HEK293 (cell line): ENCODE measurements around the gene BEST1.

Experiments used
- ATF2 ChIP-seq: fragments of 450-650 bp; formaldehyde crosslinking; IDR thresholded peaks from 2 replicates; pipeline ENCODE4 v1.5.1; 2016; ENCODE audit warnings: missing biosample characterization, missing genetic modification characterization, low read depth
- BCL6B ChIP-seq: fragments of 450-650 bp; formaldehyde crosslinking; IDR thresholded peaks from 2 replicates; pipeline ENCODE4 v1.5.1; 2017; ENCODE audit warnings: missing biosample characterization, missing genetic modification characterization
- CTCF ChIP-seq: fragments of 450-650 bp; formaldehyde crosslinking; IDR thresholded peaks from 2 replicates; pipeline ENCODE4 v1.5.1; 2016; ENCODE audit warnings: missing biosample characterization, missing genetic modification characterization
- ELK4 ChIP-seq: IDR thresholded peaks from 2 replicates; pipeline ENCODE4 v1.6.1; 2011; ENCODE audit warnings: mild to moderate bottlenecking, low read depth, low read length, borderline replicate concordance
- HOXA7 ChIP-seq: sonication (generic); formaldehyde crosslinking; IDR thresholded peaks from 2 replicates; pipeline ENCODE4 v1.8.1; 2022; ENCODE audit warnings: missing genetic modification reagents, borderline replicate concordance
- PRDM6 ChIP-seq: fragments of 450-650 bp; formaldehyde crosslinking; IDR thresholded peaks from 2 replicates; pipeline ENCODE4 v1.5.1; 2017; ENCODE audit warnings: missing biosample characterization, missing genetic modification characterization
- REST ChIP-seq: fragments of 450-650 bp; formaldehyde crosslinking; IDR thresholded peaks from 2 replicates; pipeline ENCODE4 v1.5.1; 2016; ENCODE audit warnings: missing biosample characterization, missing genetic modification characterization
- SCRT1 ChIP-seq: fragments of 450-650 bp; formaldehyde crosslinking; IDR thresholded peaks from 2 replicates; pipeline ENCODE4 v1.5.1; 2016; ENCODE audit warnings: missing biosample characterization, missing genetic modification characterization, borderline replicate concordance
- YY1 ChIP-seq: fragments of 450-650 bp; formaldehyde crosslinking; IDR thresholded peaks from 2 replicates; pipeline ENCODE4 v1.5.1; 2018; ENCODE audit warnings: missing biosample characterization, missing genetic modification characterization
- ZNF146 ChIP-seq: fragments of 450-650 bp; formaldehyde crosslinking; IDR thresholded peaks from 2 replicates; pipeline ENCODE4 v1.5.1; 2016; ENCODE audit warnings: missing biosample characterization, missing genetic modification characterization
- ZNF555 ChIP-seq: fragments of 450-650 bp; formaldehyde crosslinking; conservative IDR thresholded peaks from 2 replicates; pipeline ENCODE4 v1.5.1; 2017; ENCODE audit warnings: missing biosample characterization, mild to moderate bottlenecking, missing genetic modification characterization, inconsistent platforms
- ZNF600 ChIP-seq: fragments of 450-650 bp; formaldehyde crosslinking; IDR thresholded peaks from 2 replicates; pipeline ENCODE4 v1.5.1; 2016; ENCODE audit warnings: missing biosample characterization, missing genetic modification characterization
- ZNF639 ChIP-seq: fragments of 450-650 bp; formaldehyde crosslinking; IDR thresholded peaks from 2 replicates; pipeline ENCODE4 v1.5.1; 2016; ENCODE audit warnings: missing biosample characterization, missing genetic modification characterization

GRCh38 chr11:61901397-61901796, 48.8 kb upstream of the BEST1 start:
- TF ChIP-seq YY1 = no peak
- TF ChIP-seq REST = no peak
- TF ChIP-seq CTCF (tag by site-specific recombination) = no peak
- TF ChIP-seq SCRT1 (tag by site-specific recombination) = no peak
- TF ChIP-seq HOXA7 (CRISPR knock-in tag) = no peak
- TF ChIP-seq ZNF600 = no peak
- no peak for TF ChIP-seq ELK4
- TF ChIP-seq ZNF555 (tag by site-specific recombination) = no peak
- TF ChIP-seq ZNF146 (tag by site-specific recombination) = no peak
- no peak for TF ChIP-seq ATF2 (tag by site-specific recombination)
- no peak for TF ChIP-seq BCL6B (tag by site-specific recombination)
- no peak for TF ChIP-seq ZNF639 (tag by site-specific recombination)
- TF ChIP-seq PRDM6 (tag by site-specific recombination) = no peak
